ENCODE data around the gene XRCC5.

Gene XRCC5

DNA sequence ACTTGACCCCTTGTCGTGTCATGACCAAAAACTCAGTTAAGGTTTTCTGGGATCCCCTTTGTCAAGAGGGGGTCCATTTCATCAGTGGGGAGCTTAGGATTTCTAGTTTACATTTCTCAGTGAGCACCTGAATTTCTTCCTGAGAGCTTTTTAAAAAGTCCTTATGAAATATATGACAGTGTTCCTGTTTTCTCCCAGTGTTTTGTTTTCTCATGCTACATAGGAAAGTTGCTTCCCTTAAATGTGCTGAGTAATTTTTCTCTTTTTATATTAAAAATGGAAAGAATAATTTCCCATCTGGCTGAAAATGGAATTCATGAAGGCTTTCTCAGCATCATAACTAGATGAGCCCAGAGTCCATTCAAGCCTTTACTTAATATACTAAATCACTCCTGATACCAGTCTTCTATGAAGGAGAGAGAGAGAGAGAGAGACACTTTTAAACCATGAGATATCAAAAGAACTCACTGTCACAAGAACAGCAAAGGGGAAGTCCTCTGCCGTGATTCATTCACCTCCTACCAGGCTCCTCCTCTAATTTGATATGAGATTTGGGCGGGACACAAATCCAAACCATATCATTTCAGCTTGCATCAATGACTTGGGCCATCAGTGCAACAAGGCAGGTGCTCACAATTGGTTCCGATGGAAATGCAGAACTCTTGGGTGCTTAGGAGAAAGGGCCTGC lies 61.1 kb downstream of the XRCC5 start:
- Histone ChIP-seq H3K4me1 (ENCODE audit: insufficient read depth, insufficient read length) (no peaks in the 10 kb centered on the region), H3K9ac (ENCODE audit: insufficient read length, low read depth) (no peak overlapping the region), H3K4me3 (ENCODE audit: insufficient read length, low read depth) (no peak overlapping the region), H3K27me3 (ENCODE audit: insufficient read depth, insufficient read length) (no peaks in the 10 kb centered on the region), H3K9me3 (ENCODE audit: insufficient read depth, low read length) (no peaks in the 10 kb centered on the region), H3K36me3 (ENCODE audit: insufficient read depth, insufficient read length, low read length) (peaks cover 91% of the 10 kb centered on the region)
- no peak for TF ChIP-seq YY1 (IDR thresholded peaks at IDR 0.05; ENCODE audit: insufficient read depth, insufficient read length)
- no peak for TF ChIP-seq SUZ12 (IDR thresholded peaks at IDR 0.05; ENCODE audit: extremely low read depth, insufficient read depth, insufficient read length)
- TF ChIP-seq ZNF274 (IDR thresholded peaks at IDR 0.05; ENCODE audit: low read depth, low read length), result no peak
- no peak for DNase-seq (ENCODE audit: low read depth, low spot score)

DNA sequence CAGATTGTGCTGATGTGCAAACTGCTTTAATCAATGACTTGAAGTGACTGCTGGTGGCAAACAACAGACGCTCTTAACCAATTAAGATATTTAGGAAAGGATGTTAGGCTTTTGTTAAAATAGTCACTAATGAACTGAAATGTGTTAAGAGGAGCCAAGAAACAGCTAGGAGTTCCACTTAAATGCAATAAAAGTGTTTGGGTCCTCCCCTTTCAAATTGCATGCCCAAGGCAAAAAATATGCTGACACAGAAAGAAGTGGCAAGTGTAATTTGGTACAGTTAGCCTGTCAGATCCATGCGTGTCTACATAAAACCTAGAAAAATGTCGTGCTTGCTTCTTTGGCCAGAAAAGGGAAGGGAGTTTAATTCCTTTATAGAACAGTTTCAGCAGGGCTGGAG lies 61.9 kb downstream of the XRCC5 start:
- Histone ChIP-seq H3K36me3 (ENCODE audit: insufficient read depth, insufficient read length, low read length) (peaks cover 89% of the 10 kb centered on the region), H3K9me3 (ENCODE audit: insufficient read depth, low read length) (no peaks in the 10 kb centered on the region), H3K9ac (ENCODE audit: insufficient read length, low read depth) (no peak overlapping the region), H3K4me1 (ENCODE audit: insufficient read depth, insufficient read length) (no peaks in the 10 kb centered on the region), H3K4me3 (ENCODE audit: insufficient read length, low read depth) (no peak overlapping the region), H3K27me3 (ENCODE audit: insufficient read depth, insufficient read length) (no peaks in the 10 kb centered on the region)
- TF ChIP-seq YY1 (IDR thresholded peaks at IDR 0.05; ENCODE audit: insufficient read depth, insufficient read length) (no peak), SUZ12 (IDR thresholded peaks at IDR 0.05; ENCODE audit: extremely low read depth, insufficient read depth, insufficient read length) (no peak), ZNF274 (IDR thresholded peaks at IDR 0.05; ENCODE audit: low read depth, low read length) (no peak)
- no peak for DNase-seq (ENCODE audit: low read depth, low spot score)

DNA sequence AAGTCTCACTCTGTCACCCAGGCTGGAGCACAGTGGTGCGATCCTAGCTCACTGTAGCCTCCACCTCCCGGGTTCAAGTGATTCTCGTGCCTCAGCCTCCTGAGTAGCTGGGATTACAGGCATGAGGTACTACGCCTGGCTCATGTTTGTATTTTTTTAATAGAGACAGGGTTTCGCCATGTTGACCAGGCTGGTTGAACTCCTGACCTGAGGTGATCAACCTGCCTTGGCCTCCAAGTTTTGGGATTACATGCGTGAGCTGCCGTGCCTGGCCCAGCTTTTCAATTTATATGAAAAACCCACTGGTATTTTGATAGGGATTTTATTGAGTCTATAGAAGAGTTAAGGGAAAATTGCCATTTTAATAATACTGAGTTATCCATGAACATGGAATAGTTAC lies 63.3 kb downstream of the XRCC5 start:
- peaks cover 79% of the 10 kb centered on the region for H3K36me3 ChIP-seq (ENCODE audit: insufficient read depth, insufficient read length, low read length)
- no peaks in the 10 kb centered on the region for H3K9me3 ChIP-seq (ENCODE audit: insufficient read depth, low read length)
- no peak overlapping the region for H3K9ac ChIP-seq (ENCODE audit: insufficient read length, low read depth)
- TF ChIP-seq ZNF274 (IDR thresholded peaks at IDR 0.05; ENCODE audit: low read depth, low read length), result no peak
- TF ChIP-seq YY1 (IDR thresholded peaks at IDR 0.05; ENCODE audit: insufficient read depth, insufficient read length), result no peak
- no peak for TF ChIP-seq SUZ12 (IDR thresholded peaks at IDR 0.05; ENCODE audit: extremely low read depth, insufficient read depth, insufficient read length)
- no peak overlapping the region for H3K4me3 ChIP-seq (ENCODE audit: insufficient read length, low read depth)
- H3K27me3 ChIP-seq (ENCODE audit: insufficient read depth, insufficient read length), result no peaks in the 10 kb centered on the region
- no peak for DNase-seq (ENCODE audit: low read depth, low spot score)
- no peaks in the 10 kb centered on the region for H3K4me1 ChIP-seq (ENCODE audit: insufficient read depth, insufficient read length)

DNA sequence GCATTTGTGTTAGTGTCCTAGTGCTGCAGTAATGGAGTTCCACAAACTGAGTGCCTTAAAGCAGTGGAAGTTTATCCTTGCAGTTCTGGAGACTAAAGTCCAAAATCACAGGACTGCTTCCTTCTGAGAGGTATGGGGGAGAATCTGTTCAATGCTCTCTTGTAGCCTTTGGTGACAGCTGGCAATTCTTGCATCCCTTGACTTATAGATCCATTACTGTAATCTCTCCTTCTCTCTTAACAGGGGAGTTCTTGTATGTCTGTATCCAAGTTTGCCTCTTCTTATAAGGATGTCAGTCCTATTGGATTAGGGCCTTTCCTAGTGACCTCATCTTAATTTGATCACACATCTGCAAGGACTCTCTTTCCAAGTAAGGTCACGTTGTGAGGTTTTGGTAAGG lies 69.9 kb downstream of the XRCC5 start:
- Histone ChIP-seq H3K9me3 (ENCODE audit: insufficient read depth, low read length) (no peaks in the 10 kb centered on the region), H3K4me1 (ENCODE audit: insufficient read depth, insufficient read length) (no peaks in the 10 kb centered on the region), H3K27me3 (ENCODE audit: insufficient read depth, insufficient read length) (no peaks in the 10 kb centered on the region), H3K4me3 (ENCODE audit: insufficient read length, low read depth) (no peak overlapping the region), H3K9ac (ENCODE audit: insufficient read length, low read depth) (no peak overlapping the region), H3K36me3 (ENCODE audit: insufficient read depth, insufficient read length, low read length) (peaks cover 71% of the 10 kb centered on the region)
- DNase-seq (ENCODE audit: low read depth, low spot score), result no peak
- TF ChIP-seq YY1 (IDR thresholded peaks at IDR 0.05; ENCODE audit: insufficient read depth, insufficient read length) (no peak), ZNF274 (IDR thresholded peaks at IDR 0.05; ENCODE audit: low read depth, low read length) (no peak), SUZ12 (IDR thresholded peaks at IDR 0.05; ENCODE audit: extremely low read depth, insufficient read depth, insufficient read length) (no peak)

DNA sequence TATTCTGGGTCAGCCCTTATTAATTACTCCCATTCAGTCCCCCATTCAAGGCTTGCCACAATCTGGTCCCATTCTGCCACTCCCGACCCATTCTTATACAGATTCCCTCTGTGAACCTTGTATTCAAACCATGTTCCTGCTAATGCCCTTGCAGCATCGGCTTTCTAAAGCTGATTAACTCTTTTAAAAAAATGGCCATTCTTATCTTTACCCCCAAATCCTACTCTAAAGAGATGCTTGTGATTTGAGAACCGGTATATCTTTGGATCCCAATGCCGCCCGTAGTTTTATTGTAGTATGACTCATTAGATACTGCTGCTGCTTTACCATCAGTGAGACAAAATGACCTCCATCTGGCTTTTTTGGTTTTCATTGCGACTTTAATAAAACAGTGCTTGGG lies 72.2 kb downstream of the XRCC5 start:
- H3K36me3 ChIP-seq (ENCODE audit: insufficient read depth, insufficient read length, low read length), result peaks cover 67% of the 10 kb centered on the region
- TF ChIP-seq SUZ12 (IDR thresholded peaks at IDR 0.05; ENCODE audit: extremely low read depth, insufficient read depth, insufficient read length) (no peak), YY1 (IDR thresholded peaks at IDR 0.05; ENCODE audit: insufficient read depth, insufficient read length) (no peak), ZNF274 (IDR thresholded peaks at IDR 0.05; ENCODE audit: low read depth, low read length) (no peak)
- no peaks in the 10 kb centered on the region for H3K27me3 ChIP-seq (ENCODE audit: insufficient read depth, insufficient read length)
- no peak overlapping the region for H3K9ac ChIP-seq (ENCODE audit: insufficient read length, low read depth)
- DNase-seq (ENCODE audit: low read depth, low spot score), result no peak
- no peaks in the 10 kb centered on the region for H3K9me3 ChIP-seq (ENCODE audit: insufficient read depth, low read length)
- no peak overlapping the region for H3K4me3 ChIP-seq (ENCODE audit: insufficient read length, low read depth)
- no peaks in the 10 kb centered on the region for H3K4me1 ChIP-seq (ENCODE audit: insufficient read depth, insufficient read length)

DNA sequence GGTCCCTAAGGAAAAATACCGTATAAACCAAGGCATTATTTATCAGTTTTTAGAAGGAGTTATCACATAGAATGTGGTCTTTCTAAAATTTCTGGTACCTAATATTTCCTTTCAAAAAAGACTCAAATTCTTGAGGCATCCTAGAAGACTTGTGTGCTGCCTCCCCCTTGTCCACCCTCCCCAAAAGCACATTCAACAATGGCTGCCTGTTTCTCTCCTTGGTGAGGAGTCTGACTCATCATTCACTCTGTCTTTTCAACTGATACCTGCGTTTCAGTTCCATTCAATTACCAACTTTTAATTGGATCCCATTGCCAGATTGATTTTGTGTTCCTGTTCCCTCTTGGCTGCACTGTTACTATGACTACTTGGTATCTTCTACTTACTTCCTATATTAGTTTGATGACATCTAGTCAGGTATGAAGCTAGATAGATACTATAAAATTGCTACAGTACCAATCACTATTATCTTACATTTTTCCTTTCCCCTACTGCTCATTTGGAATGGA lies 72.9 kb downstream of the XRCC5 start:
- H3K9me3 ChIP-seq (ENCODE audit: insufficient read depth, low read length), result no peaks in the 10 kb centered on the region
- TF ChIP-seq SUZ12 (IDR thresholded peaks at IDR 0.05; ENCODE audit: extremely low read depth, insufficient read depth, insufficient read length), result no peak
- no peak for TF ChIP-seq ZNF274 (IDR thresholded peaks at IDR 0.05; ENCODE audit: low read depth, low read length)
- no peak for TF ChIP-seq YY1 (IDR thresholded peaks at IDR 0.05; ENCODE audit: insufficient read depth, insufficient read length)
- no peak overlapping the region for H3K9ac ChIP-seq (ENCODE audit: insufficient read length, low read depth)
- no peaks in the 10 kb centered on the region for H3K4me1 ChIP-seq (ENCODE audit: insufficient read depth, insufficient read length)
- peaks cover 66% of the 10 kb centered on the region for H3K36me3 ChIP-seq (ENCODE audit: insufficient read depth, insufficient read length, low read length)
- no peaks in the 10 kb centered on the region for H3K27me3 ChIP-seq (ENCODE audit: insufficient read depth, insufficient read length)
- no peak for DNase-seq (ENCODE audit: low read depth, low spot score)
- H3K4me3 ChIP-seq (ENCODE audit: insufficient read length, low read depth), result no peak overlapping the region

DNA sequence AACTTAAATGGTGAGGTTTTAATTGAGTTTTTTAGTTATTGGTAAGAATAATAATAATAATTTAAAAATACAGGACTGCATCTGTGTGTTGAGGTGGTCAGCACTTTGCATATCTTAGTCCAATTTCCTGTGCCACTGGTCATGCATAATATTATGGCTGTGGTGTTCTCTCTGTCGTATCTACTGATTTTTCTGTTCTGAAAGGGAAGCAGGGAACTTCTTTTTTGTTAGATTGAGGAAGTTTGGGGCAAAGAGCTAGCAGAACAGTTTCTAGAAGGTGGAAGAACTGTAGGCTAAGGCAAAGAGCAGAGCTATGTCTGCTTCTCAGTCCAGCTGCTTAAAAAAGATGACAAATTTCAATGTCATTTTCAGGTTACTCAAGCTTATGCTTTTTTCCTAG lies 74.3 kb downstream of the XRCC5 start:
- no peak for TF ChIP-seq ZNF274 (IDR thresholded peaks at IDR 0.05; ENCODE audit: low read depth, low read length)
- TF ChIP-seq SUZ12 (IDR thresholded peaks at IDR 0.05; ENCODE audit: extremely low read depth, insufficient read depth, insufficient read length), result no peak
- TF ChIP-seq YY1 (IDR thresholded peaks at IDR 0.05; ENCODE audit: insufficient read depth, insufficient read length), result no peak
- Histone ChIP-seq H3K4me3 (ENCODE audit: insufficient read length, low read depth) (no peak overlapping the region), H3K4me1 (ENCODE audit: insufficient read depth, insufficient read length) (no peaks in the 10 kb centered on the region), H3K27me3 (ENCODE audit: insufficient read depth, insufficient read length) (no peaks in the 10 kb centered on the region), H3K9ac (ENCODE audit: insufficient read length, low read depth) (no peak overlapping the region), H3K9me3 (ENCODE audit: insufficient read depth, low read length) (no peaks in the 10 kb centered on the region), H3K36me3 (ENCODE audit: insufficient read depth, insufficient read length, low read length) (peaks cover 59% of the 10 kb centered on the region)
- DNase-seq (ENCODE audit: low read depth, low spot score), result no peak
